SU-DHL-6 (cell line): ENCODE data around the gene SAP30L.

Source experiments
- H2AFZ ChIP-seq: fragments of 200-600 bp; sonication (generic); 2 replicates; pipeline ENCODE4 v1.6.1; 2014; ENCODE audit warnings: low read depth, mild to moderate bottlenecking, moderate library complexity, mixed read lengths, antibody characterized with exemption, low read length; ENCODE audit not compliant: severe bottlenecking
- H3F3A ChIP-seq: fragments of 200-600 bp; shearing (Covaris generic); 2 replicates; pipeline ENCODE4 v1.6.0; 2016; ENCODE audit warnings: antibody characterized with exemption, mild to moderate bottlenecking; ENCODE audit not compliant: insufficient read depth
- H3K27ac ChIP-seq: fragments of 200-600 bp; sonication (generic); 2 replicates; pipeline ENCODE4 v1.5.1; 2016; ENCODE audit warnings: low read depth, mild to moderate bottlenecking, low read length, moderate library complexity, mixed read lengths
- H3K27me3 ChIP-seq: fragments of 200-600 bp; sonication (generic), shearing (Covaris generic); 2 replicates; pipeline ENCODE4 v1.6.0; 2014; ENCODE audit warnings: mild to moderate bottlenecking, low read length
- H3K36me3 ChIP-seq: fragments of 200-600 bp; sonication (generic); 2 replicates; pipeline ENCODE4 v1.6.1; 2014; ENCODE audit warnings: mild to moderate bottlenecking, low read length, mixed read lengths
- H3K4me2 ChIP-seq: fragments of 300-600, 200-600 bp; shearing (Covaris generic), sonication (generic); 2 replicates; pipeline ENCODE4 v1.6.0; 2014; ENCODE audit warnings: low read length, low read depth, mild to moderate bottlenecking; ENCODE audit not compliant: poor library complexity, severe bottlenecking
- H3K4me3 ChIP-seq: fragments of 200-600 bp; sonication (generic); 2 replicates; pipeline ENCODE4 v1.5.1; 2014; ENCODE audit warnings: antibody characterized with exemption, low read length, mild to moderate bottlenecking, mixed read lengths; ENCODE audit not compliant: insufficient read depth, poor library complexity, severe bottlenecking
- H3K79me2 ChIP-seq: fragments of 200-600 bp; sonication (generic); 2 replicates; pipeline ENCODE4 v1.6.1; 2014; ENCODE audit warnings: mild to moderate bottlenecking, low read length, moderate library complexity; ENCODE audit not compliant: insufficient read depth
- H3K9ac ChIP-seq: fragments of 200-600 bp; sonication (generic); 2 replicates; pipeline ENCODE4 v1.7.0; 2014; ENCODE audit warnings: mild to moderate bottlenecking, low read length
- H3K9me2 ChIP-seq: fragments of 200-600 bp; sonication (generic); replicated peaks from 2 replicates; pipeline ENCODE4 v1.6.1; 2014; ENCODE audit warnings: low read length; ENCODE audit not compliant: insufficient read depth
- H3K9me3 ChIP-seq: fragments of 200-600 bp; sonication (generic); 2 replicates; pipeline ENCODE4 v1.6.1; 2014; ENCODE audit warnings: low read length, mixed read lengths; ENCODE audit not compliant: insufficient read depth
- H4K20me1 ChIP-seq: fragments of 200-600 bp; sonication (generic); 2 replicates; pipeline ENCODE4 v1.6.1; 2014; ENCODE audit warnings: low read depth, mild to moderate bottlenecking, antibody characterized with exemption, low read length, moderate library complexity, mixed read lengths
- CTCF ChIP-seq: fragments of 200-600 bp; sonication (generic); IDR thresholded peaks from one replicate; pipeline ENCODE4 v1.5.1; 2017; ENCODE audit warnings: antibody characterized with exemption, mild to moderate bottlenecking, low read length, moderate library complexity; ENCODE audit not compliant: insufficient read depth, poor library complexity, severe bottlenecking
- EZH2phosphoT487 ChIP-seq: fragments of 200-600 bp; sonication (generic), shearing (Covaris generic); conservative IDR thresholded peaks from 2 replicates; pipeline ENCODE4 v1.6.1; 2018; ENCODE audit warnings: mild to moderate bottlenecking, antibody characterized with exemption, low read length, moderate library complexity, mixed read lengths

The SAP30L gene

GRCh38 chr5:154502180-154502579 is 56.4 kb downstream of the SAP30L start:
- no peak overlapping the region for H3K4me2 ChIP-seq
- no peaks in the 10 kb centered on the region for H3K36me3 ChIP-seq
- no peaks in the 10 kb centered on the region for H3K79me2 ChIP-seq
- H3F3A ChIP-seq, result no peaks in the 10 kb centered on the region
- TF ChIP-seq CTCF (no peak), EZH2phosphoT487 (no peak)
- no peak overlapping the region for H2AFZ ChIP-seq
- no peaks in the 10 kb centered on the region for H3K27me3 ChIP-seq
- H3K27ac ChIP-seq, result no peak overlapping the region
- H3K4me3 ChIP-seq, result no peak overlapping the region
- no peak overlapping the region for H3K9ac ChIP-seq
- H4K20me1 ChIP-seq, result no peaks in the 10 kb centered on the region
- H3K9me3 ChIP-seq, result no peaks in the 10 kb centered on the region
- no peaks in the 10 kb centered on the region for H3K9me2 ChIP-seq

GRCh38 chr5:154503698-154504039 is 57.9 kb downstream of the SAP30L start:
- no peak overlapping the region for H3K4me2 ChIP-seq
- H4K20me1 ChIP-seq, result no peaks in the 10 kb centered on the region
- no peak overlapping the region for H3K9ac ChIP-seq
- no peak overlapping the region for H2AFZ ChIP-seq
- no peaks in the 10 kb centered on the region for H3K9me2 ChIP-seq
- no peak overlapping the region for H3K27ac ChIP-seq
- no peaks in the 10 kb centered on the region for H3F3A ChIP-seq
- H3K27me3 ChIP-seq, result no peaks in the 10 kb centered on the region
- no peaks in the 10 kb centered on the region for H3K36me3 ChIP-seq
- no peak for TF ChIP-seq CTCF
- TF ChIP-seq EZH2phosphoT487, result no peak
- H3K9me3 ChIP-seq, result no peaks in the 10 kb centered on the region
- no peak overlapping the region for H3K4me3 ChIP-seq
- H3K79me2 ChIP-seq, result no peaks in the 10 kb centered on the region

GRCh38 chr5:154505567-154505966 is 59.8 kb downstream of the SAP30L start:
- no peak for TF ChIP-seq EZH2phosphoT487
- Histone ChIP-seq H3K4me3 (no peak overlapping the region), H4K20me1 (no peaks in the 10 kb centered on the region), H3K9ac (no peak overlapping the region), H2AFZ (no peak overlapping the region), H3K4me2 (no peak overlapping the region), H3K36me3 (no peaks in the 10 kb centered on the region), H3K79me2 (no peaks in the 10 kb centered on the region), H3K27ac (no peak overlapping the region), H3K27me3 (no peaks in the 10 kb centered on the region), H3K9me3 (no peaks in the 10 kb centered on the region), H3K9me2 (no peaks in the 10 kb centered on the region), H3F3A (no peaks in the 10 kb centered on the region)

- Histone ChIP-seq H3K27me3 (no peaks in the 10 kb centered on the region), H4K20me1 (no peaks in the 10 kb centered on the region), H3F3A (no peaks in the 10 kb centered on the region), H3K27ac (no peak overlapping the region), H3K9ac (no peak overlapping the region), H3K9me2 (no peaks in the 10 kb centered on the region), H3K9me3 (no peaks in the 10 kb centered on the region), H3K4me2 (no peak overlapping the region), H3K79me2 (no peaks in the 10 kb centered on the region), H2AFZ (no peak overlapping the region), H3K36me3 (no peaks in the 10 kb centered on the region), H3K4me3 (no peak overlapping the region)
- no peak for TF ChIP-seq CTCF
- TF ChIP-seq EZH2phosphoT487, result no peak
These were observed 60.4 kb downstream of the SAP30L start for GRCh38 chr5:154506049-154506715.
